ENCODE measurements around the gene FZD10.

The FZD10 gene

GRCh38 chr12:130126023-130126432 is 36.2 kb upstream of the FZD10 start:
- TF ChIP-seq CTCF (conservative IDR thresholded peaks at IDR 0.05; ENCODE audit: control insufficient read depth, insufficient read depth, low read depth, low read length), result no peak
- peak; percentile 35 for DNase-seq (ENCODE audit: low read depth)
- H3K4me3 ChIP-seq (ENCODE audit: control insufficient read depth, low read depth, low read length), result no peak overlapping the region

GRCh38 chr12:130127532-130127911 is 34.7 kb upstream of the FZD10 start:
- no peak for TF ChIP-seq CTCF (conservative IDR thresholded peaks at IDR 0.05; ENCODE audit: control insufficient read depth, insufficient read depth, low read depth, low read length)
- H3K4me3 ChIP-seq (ENCODE audit: control insufficient read depth, low read depth, low read length), result no peak overlapping the region
- DNase-seq (ENCODE audit: low read depth), result no peak

- DNase-seq (ENCODE audit: low read depth), result peak; percentile 58
- no peak for TF ChIP-seq CTCF (conservative IDR thresholded peaks at IDR 0.05; ENCODE audit: control insufficient read depth, insufficient read depth, low read depth, low read length)
- no peak overlapping the region for H3K4me3 ChIP-seq (ENCODE audit: control insufficient read depth, low read depth, low read length)
Measured at GRCh38 chr12:130127912-130128789, 34.1 kb upstream of the FZD10 start.

- H3K4me3 ChIP-seq (ENCODE audit: control insufficient read depth, low read depth, low read length), result no peak overlapping the region
- no peak for DNase-seq (ENCODE audit: low read depth)
- no peak for TF ChIP-seq CTCF (conservative IDR thresholded peaks at IDR 0.05; ENCODE audit: control insufficient read depth, insufficient read depth, low read depth, low read length)
Measured at GRCh38 chr12:130128790-130129735, 33.2 kb upstream of the FZD10 start.

GRCh38 chr12:130130346-130130745 is 31.9 kb upstream of the FZD10 start:
- DNase-seq (ENCODE audit: low read depth), result no peak
- no peak for TF ChIP-seq CTCF (conservative IDR thresholded peaks at IDR 0.05; ENCODE audit: control insufficient read depth, insufficient read depth, low read depth, low read length)
- H3K4me3 ChIP-seq (ENCODE audit: control insufficient read depth, low read depth, low read length), result no peak overlapping the region

- TF ChIP-seq CTCF (conservative IDR thresholded peaks at IDR 0.05; ENCODE audit: control insufficient read depth, insufficient read depth, low read depth, low read length), result no peak
- DNase-seq (ENCODE audit: low read depth), result no peak
- no peak overlapping the region for H3K4me3 ChIP-seq (ENCODE audit: control insufficient read depth, low read depth, low read length)
Measured at GRCh38 chr12:130131025-130131424, 31.2 kb upstream of the FZD10 start.

Measured in fibroblast of mammary gland (primary cell).